Left lobe of liver (tissue), 2 donors: ENCODE results near the gene FNDC11. TPM values are rescaled to one million over a fixed set of nuclear protein-coding genes. Genes with fewer than 3 reads are reported as not detected.
"Not testable (repeated sequence)": the region's sequence is repeated elsewhere in the genome, so short reads cannot be mapped to it uniquely, and the experiment has no call there.

Experiments
- ATAC-seq: fragments of 200-7000 bp; cut with Tn5 transposase; one replicate; pipeline ENCODE4 v1.9.1; 2020; ENCODE audit warnings: mild to moderate bottlenecking, moderate library complexity
- DNase-seq: peaks from one replicate; pipeline ENCODE4 v3.0.0-alpha.2; 2020; ENCODE audit warnings: low spot score
- total RNA-seq: library from RNA; stranded (reverse); gene quantifications from one replicate; pipeline ENCODE4 v1.2.1, GENCODE V29; 2021
- donor health status: DM: no; HTN: no; CAD: no; lungs with moderate emphysema.
- donor health status: DM: no; HTN: yes; CAD: no.

The FNDC11 gene
- total RNA-seq, 1 donor from 2014 or later: not detected

DNA sequence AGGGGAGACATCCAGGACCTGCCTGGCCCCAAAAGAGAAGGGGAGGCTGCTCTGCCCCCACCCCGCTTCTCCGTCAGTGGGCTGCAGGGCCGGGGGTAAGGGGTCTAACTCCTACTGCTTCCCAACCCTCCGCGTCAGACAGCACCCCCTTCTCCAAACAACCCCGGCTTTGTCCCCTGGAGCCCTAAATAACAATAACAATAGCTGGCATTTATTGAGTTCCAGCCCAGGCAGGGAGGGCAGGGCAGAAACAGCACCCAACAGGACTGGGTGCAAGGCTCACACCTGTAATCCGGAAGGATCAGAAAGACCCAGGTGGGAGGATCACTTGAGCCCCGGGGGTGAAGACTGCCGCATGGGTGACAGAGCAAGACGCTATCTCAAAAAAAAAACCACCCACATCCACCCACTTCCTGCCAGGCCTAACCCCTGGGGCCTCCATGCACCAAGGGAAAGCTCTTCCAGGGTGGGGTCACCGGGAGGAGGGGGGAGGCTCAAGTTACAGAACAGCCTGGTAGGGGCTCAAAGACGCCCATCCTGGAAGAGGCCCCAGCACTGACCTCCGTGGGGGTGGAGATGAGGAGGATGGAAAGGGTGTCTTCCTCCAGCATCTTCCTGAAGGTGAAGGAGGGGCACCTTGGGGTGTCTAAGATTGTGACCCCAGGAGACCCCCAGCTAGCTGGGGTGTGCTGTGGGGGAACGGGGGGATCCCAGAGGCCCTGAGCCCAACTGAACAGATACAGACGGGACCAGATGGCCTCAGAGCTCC is 1.3 kb upstream of the FNDC11 start:
- DNase-seq: no peak
- ATAC-seq: no peak

DNA sequence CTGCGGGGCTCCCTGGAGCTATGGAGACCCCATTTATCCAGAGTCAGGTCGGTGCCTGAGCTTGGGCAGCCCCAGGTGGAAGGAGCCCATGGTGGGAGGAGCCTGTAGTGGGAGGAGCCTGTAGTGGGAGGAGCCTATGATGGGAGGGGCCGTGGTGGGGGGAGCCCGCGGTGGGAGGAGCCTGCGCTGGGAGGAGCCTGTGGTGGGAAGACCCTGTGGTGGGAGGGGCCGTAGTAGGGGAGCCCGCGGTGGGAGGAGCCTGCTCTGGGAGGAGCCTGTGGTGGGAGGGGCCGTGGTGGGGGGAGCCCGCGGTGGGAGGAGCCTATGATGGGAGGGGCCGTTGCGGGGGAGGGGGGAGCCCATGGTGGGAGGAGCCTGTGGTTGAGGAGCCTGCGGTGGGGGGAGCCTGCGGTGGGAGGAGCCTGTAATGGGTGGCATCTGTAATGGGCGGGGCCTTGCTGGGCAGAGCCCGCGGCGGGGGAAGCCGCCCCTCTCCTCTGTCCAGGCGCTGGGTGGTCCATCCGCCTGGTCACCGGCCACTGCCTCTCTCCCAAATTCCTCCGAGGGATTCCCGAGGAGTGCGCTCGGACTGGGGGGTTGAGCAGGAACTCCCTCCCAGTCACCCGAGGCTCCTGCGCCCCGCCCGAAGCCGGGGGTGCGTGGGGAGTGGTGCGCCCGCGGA is 567 bp upstream of the FNDC11 start:
- ATAC-seq (peak; percentile 60), DNase-seq (no peak)

DNA sequence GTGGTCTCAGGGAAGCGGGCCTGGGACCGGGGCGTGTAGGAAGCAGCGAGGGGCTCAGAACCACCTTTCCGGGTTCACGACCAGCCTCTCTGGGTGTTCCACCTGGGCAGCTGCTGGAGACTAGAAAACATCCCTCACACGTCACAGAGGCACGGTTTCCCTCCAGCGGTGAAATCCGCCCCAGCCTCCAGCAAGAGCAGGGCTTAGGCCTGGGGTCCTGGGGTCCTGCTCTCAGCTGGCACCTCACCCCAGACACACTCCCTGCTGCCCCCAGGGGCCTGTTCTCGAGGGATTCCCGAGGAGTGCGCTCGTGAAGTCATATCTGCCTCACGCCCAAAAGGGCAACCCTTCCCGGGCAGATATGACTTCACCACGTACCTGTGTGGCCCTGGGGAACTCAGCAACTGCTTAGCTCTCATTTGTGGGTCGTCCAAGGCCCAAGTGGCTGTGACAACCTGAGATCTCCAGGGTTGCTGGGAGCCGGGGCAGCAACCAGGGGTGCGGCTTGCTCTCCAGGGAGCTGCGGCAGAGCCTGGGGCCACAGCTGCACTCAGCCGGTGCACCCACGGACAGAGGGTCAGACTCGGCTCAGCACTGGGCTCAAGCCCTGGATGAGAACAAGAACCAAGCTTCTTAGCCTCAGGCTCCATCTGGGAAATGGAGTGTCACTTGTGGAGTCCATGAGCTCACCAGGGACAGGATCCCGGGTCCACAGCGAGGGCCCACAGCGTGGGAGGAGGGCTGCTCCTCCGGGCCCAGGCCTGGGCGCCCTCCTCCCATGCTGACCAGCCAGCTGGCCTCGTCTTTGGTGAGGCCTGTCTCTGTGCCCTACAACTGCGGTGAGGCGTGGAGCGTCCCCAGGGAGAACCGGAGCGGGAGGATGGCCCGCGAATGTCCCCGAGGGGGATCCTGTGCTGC is 661 bp downstream of the FNDC11 start:
- no peak for ATAC-seq
- DNase-seq: no peak

DNA sequence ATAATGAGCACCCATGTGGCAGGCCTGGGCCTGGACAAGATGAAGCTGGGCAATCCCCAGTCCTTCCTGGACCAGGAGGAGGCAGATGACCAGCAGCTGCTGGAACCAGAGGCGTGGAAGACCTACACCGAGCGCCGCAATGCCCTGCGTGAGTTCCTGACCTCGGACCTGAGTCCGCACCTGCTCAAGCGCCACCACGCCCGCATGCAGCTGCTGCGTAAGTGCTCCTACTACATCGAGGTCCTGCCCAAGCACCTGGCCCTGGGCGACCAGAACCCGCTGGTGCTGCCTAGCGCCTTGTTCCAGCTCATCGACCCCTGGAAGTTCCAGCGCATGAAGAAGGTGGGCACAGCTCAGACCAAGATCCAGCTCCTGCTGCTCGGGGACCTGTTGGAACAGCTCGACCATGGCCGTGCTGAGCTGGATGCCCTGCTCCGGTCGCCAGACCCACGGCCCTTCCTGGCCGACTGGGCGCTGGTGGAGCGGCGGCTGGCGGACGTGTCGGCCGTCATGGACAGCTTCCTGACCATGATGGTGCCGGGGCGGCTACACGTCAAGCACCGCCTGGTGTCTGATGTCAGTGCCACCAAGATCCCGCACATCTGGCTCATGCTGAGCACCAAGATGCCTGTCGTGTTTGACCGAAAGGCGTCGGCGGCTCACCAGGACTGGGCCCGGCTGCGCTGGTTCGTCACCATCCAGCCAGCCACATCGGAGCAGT is 1.9 kb downstream of the FNDC11 start:
- no peak for DNase-seq
- no peak for ATAC-seq

DNA sequence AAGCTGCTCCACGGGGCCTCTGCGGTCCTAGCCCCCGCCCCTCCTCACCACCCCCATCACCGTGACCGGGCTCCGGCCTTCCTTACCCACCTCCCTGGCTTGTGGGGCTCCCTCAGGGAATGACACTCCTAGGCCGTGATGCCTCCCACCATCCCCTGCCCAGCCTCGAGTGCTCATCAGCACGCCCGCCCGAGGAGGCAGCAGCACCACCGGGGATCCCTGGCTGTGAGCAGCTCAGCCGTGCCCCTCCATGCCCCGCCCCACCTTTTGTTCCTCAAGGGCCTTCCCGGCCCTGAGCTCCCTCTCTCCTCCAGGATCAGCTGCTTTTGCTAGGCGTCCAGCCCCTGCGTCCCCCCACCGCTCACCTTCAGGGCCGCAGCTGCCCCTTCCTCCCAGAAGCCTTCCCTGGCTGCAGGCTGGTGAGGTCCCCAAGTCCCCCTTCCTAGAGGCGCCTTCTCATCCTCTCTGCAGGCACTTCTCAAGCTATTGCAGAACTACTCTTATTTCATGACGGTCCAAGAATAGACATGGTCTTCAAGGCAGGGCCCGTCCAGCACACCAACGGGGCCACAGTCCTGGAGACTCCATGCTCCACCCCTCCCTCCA is 3.0 kb downstream of the FNDC11 start:
- no peak for DNase-seq
- ATAC-seq: no peak

DNA sequence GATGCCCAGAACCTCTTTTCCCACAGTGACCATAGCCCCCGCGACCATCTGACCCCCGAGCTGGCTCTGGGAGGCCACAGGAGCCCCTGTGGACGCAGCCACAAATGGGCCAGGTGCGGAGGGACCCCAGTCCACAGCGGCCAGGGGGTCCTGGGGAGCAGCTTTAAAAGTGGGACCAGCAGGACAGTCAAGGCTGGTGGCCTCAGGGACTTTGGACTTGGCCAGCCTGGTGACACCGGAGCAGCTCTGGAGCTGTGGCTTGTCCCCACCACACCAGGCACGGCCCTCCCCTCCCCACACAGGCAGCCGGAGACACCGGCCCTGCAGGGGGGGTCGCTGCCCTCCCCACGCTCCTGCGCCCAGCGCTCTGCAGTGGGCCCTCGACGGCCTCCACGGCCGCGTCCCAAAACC is 3.5 kb downstream of the FNDC11 start:
- ATAC-seq (no peak), DNase-seq (no peak)

DNA sequence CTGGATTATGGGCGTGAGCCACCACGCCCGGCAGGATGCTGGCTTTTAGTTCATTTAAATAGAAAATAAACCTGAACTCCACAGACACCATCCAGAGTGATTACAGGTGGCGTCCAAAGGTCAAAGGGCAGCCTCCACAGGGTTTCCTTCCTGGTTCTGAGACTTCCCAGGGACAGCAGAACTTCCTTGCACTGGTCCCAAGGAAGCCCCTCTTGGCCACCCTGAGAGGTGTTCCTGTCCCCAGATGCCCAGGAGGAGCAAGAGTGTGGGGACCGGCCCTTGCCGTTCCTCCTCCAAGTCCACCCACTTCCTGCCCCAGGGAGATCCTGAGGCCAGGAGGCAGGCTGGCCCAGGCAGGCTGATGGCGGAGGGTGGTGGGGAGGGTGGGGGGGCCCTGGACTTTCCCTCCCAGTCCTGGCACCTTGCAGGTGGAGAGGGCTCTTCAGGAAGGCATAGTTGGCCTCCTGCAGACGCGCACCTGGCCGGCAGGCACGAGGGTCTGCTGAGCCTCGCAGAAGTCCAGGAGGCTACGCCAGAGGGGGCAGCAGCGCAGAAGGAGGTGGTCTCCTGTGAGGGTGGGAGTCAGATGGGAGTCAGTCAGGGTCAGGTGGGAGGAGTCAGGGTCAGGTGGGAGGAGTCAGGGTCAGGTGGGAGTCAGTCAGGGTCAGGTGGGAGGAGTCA is 5.0 kb downstream of the FNDC11 start:
- ATAC-seq (no peak), DNase-seq (no peak)

DNA sequence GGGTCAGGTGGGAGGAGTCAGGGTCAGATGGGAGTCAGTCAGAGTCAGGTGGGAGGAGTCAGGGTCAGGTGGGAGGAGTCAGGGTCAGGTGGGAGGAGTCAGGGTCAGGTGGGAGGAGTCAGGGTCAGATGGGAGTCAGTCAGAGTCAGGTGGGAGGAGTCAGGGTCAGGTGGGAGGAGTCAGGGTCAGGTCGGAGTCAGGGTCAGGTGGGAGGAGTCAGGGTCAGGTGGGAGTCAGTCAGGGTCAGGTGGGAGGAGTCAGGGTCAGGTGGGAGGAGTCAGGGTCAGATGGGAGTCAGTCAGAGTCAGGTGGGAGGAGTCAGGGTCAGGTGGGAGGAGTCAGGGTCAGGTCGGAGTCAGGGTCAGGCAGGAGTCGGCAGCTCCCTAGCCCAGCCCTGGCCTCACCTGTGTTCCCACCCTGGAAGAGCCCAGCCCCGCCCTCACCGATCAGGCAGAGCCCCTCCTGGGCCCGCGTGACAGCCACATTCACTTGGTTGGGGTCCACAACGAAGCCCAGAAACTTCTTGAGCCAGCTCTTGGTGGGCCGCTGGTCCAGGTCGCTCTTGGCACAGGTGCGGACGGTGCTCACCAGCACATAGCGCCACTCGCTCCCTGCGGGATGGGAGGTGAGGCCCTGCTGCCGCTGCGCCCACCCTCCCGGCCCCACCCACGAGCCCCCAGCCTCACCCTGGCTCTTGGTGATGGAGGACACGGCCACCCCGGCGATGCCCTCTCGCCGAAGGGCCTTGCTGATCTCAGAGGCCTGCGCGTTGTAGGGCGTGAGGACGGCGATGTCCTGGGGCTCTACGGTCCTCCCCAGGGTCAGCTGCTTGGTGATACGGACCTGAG is 5.8 kb downstream of the FNDC11 start:
- DNase-seq, ATAC-seq: not testable (repeated sequence)

DNA sequence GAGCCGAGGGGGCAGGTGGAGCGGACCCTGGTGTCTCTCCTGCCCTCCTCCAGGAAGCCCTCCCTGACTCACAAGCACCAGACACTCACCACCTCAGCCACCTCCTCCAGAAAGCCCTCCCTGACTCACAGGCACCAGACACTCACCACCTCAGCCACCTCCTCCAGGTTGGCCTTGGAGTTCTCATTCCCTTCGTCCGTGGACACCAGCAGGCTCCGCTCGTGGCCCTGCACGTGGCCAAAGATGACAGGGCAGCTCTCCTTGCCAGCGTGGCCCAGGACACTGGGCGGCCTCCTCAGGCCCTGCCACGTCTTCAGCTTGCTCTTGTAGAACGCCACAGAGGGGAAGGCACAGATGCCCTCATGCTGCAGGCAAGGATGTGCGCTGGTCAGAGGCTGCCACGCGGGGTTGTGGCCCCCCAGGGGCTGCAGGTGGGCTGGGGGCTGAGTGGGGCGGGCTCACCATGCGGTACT is 6.4 kb downstream of the FNDC11 start:
- no peak for DNase-seq
- ATAC-seq: no peak

DNA sequence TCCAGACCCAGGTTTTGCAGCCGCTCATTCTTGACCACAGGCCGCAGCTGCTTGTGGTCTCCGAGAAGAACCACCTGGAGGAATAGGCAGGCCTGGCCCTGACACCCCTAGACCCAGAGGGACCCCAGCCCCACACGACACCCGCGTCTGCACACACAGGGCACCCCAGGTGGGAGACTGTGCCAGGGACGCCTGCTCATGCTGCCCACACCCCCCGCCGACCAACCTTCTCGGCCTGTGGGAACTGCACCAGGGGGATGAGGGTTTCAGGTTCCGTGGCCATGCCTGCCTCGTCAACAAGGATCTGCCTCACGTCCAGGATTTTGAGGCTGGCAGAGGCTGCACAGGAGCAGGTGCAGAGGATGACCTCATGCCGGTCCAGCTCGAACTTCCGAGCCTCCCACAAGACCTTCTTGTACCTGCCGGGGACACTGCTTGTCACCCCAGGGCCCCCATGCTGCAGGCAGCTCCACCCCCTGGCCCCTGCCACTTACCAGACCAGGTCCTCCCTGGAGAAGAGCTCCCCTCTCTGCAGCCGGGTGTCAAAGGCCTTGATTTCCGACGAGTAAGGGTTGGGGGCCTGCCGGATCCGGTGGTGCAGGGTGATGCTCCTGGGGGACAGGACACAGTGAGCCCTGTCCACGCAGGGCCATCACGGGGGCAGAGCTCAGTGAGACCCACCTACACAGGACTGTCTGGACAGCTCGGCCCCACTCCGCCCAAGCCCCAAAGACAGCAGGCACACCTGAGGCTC is 7.1 kb downstream of the FNDC11 start:
- ATAC-seq: no peak
- DNase-seq: no peak

DNA sequence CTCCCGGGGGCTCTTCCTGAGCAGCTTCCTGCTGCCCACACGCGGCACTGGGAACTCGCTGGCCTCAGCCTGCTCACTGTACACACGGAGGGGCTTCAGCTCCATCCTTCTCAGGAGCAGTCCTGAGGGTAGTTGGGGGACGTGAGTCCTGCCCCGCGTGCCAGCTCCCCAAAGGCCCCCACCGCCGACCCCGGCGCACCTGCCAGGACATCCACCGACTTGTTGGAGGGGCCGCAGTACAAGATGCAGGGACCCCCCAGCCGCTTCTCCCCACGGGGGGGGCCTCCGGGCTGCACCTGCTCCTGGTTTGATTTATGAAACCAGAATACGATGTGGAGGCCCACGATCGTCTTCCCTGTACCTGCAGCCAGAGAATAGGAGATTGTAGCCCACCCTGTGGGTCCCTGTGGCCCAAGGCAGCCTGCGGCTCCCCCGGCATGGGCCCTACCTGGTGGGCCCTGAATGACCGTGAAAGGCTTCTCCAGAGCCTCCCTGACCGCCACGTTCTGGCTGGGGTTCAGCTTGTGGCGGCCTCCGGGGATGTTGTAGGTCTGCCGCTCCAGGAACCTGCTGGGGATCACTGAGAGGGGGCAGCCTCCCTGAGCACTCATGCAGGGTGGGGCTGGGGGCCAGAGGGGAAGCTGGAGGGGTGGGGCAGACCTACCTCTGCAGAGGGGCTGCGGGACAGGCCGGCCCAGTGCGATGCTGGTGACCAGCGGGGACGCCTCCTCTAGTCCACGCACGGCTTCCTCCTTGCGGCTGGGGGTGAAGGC is 7.9 kb downstream of the FNDC11 start:
- no peak for DNase-seq

DNA sequence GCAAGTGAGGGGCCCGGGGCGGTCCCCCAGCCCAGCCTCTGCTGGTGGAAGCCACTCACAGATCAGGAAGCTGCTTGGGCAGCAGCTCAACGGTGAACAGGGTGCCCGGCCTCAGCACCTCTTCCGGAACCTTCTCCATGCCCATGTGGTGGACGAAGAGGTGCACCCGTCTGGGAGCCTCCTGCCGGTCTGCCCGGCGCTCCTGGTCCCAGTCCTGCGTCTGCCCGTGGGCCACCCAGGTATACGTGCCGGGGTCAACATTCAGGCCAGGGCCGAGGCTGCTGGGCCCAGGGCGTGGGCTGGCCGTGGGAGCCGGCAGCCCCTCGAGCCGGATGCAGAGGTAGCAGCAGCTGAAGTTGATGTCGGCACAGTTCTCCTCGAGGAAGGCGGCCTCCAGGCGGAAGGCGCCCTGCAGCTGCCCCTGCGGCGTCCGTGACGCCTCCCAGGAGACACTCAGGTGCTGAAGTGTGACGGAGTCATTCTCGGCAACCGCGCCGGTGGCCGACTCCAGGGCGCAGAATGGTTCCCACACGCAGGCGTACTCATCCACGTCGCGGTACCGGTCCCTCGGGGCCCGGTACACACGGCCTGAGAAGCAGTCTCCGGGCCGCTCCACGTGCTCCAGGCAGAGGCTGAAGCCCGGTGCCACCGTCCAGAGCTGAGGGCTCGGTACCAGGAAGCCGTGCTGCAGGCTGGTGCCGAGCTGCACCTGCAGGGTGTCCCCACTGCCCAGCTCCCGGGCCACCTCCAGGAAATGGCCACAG is 8.7 kb downstream of the FNDC11 start:
- ATAC-seq: no peak
- no peak for DNase-seq

More for the DNA sequence above, 7.9 kb downstream of the FNDC11 start:
- ATAC-seq: no peak

DNA sequence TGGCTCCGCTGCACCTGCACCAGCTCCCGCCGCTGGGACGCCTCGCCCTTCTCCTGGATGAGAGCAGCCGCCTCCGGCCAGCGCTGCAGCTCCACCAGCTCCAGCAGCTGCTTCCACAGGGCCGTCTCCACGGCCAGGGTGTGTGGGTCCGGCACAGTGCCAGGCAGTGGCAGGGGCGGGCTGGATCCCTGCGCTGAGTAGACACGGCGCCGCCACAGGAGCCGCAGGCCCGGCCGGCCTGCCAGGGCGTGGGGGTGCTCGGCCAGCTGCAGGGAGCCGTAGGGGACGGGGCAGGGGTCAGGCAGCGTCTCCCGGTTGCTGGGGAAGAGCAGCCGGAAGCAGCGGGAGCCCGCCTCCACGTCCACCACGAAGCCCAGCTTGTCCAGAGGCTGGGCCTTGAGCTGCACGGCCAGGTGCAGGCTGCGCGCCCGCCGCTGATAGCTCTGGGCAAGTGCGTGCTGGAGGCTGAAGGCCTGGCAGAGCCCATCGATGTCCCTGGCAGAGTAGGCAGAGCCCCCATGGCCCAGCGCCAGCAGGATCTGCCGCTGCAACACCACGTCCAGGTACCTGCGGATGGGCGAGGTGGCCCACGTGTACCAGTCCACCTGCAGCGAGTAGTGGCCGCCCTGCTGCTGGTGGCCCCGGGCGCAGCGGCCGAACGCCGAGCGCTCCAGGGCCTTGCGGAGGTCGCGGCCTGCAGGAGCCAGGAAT is 9.4 kb downstream of the FNDC11 start:
- ATAC-seq (no peak), DNase-seq (no peak)

DNA sequence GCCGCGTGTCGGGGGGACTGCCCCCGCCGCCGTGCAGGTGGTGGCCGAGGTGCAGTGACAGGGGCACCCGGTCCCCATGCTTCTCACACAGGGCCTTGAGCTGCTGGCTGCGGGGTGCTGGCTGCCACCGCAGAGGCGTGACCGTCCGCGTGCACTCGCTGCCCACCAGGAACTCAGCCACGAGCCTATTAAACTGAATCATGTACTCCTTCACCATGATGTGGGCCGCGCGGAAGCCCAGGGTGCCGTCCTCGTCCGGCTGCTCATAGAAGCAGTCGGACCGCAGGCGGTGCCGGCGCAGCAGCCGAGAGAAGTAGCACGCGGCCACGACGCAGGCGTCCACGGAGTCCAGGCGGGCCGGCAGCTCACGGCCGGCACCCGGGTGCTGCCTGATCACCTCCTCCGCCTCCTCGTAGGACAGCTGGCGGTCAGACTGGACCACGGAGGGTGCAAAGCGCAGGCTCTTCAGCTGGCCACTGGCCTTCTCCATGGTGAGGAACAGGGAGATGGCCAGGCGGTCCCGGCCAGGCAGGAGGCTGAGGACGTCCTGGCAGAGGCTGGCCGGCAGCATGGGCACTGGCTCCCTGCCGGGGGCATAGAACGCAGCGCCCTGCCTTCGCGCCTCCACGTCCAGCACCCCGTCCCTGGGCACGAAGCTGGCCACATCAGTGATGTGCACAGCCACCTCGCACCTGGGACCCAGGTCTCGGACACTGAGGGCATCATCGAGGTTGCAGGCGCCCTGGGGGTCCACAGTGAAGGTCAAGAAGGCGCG is 10.3 kb downstream of the FNDC11 start:
- DNase-seq: no peak
- ATAC-seq: no peak
